C4-2B (cell line): ENCODE results near the gene SEMA5B.

ENCODE experiments used
- ZFX ChIP-seq: fragments of 450-650 bp; IDR thresholded peaks from 2 replicates; pipeline ENCODE4 v1.6.1; 2017
- TF ChIP-seq, protein P1 (sequence below): fragments of 450-650 bp; conservative IDR thresholded peaks from 2 replicates; pipeline ENCODE4 v1.5.1; 2017; ENCODE audit warnings: mild to moderate bottlenecking

DNA sequence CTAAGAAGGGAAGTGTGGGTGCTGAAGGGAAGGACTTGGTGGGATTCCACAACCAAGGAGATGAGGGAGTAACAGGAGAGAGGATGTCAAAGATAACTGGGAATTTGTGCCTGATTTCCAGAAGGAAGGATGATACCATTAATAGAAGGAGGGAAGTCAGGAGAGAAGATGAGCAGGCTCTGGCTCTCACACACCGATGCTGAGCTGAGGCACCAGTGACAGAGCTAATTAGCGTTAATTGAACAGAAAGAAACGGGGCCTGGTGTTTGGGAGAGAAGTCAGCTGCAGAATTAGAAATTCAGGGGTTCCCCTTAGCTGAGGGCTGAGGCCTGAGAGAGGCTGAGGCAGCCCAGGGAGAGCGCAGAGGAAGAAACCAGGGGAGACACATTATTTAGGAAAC lies 27.4 kb upstream of the SEMA5B start:
- TF ChIP-seq, protein P1, sequence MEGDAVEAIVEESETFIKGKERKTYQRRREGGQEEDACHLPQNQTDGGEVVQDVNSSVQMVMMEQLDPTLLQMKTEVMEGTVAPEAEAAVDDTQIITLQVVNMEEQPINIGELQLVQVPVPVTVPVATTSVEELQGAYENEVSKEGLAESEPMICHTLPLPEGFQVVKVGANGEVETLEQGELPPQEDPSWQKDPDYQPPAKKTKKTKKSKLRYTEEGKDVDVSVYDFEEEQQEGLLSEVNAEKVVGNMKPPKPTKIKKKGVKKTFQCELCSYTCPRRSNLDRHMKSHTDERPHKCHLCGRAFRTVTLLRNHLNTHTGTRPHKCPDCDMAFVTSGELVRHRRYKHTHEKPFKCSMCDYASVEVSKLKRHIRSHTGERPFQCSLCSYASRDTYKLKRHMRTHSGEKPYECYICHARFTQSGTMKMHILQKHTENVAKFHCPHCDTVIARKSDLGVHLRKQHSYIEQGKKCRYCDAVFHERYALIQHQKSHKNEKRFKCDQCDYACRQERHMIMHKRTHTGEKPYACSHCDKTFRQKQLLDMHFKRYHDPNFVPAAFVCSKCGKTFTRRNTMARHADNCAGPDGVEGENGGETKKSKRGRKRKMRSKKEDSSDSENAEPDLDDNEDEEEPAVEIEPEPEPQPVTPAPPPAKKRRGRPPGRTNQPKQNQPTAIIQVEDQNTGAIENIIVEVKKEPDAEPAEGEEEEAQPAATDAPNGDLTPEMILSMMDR: no peak
- no peak for TF ChIP-seq ZFX
